Mammary epithelial cell (primary cell): Measurements from ENCODE around the gene LRP5.

Source experiments
- EZH2 ChIP-seq: IDR thresholded peaks from 2 replicates; pipeline ENCODE4 v1.6.1; 2012; ENCODE audit warnings: low read length, inconsistent platforms, borderline replicate concordance
- TF ChIP-seq, protein P1 (sequence below), 2 donors: IDR thresholded peaks in 1 of 2; conservative IDR thresholded peaks in 1 of 2; 2 replicates each; pipeline ENCODE4 v1.5.1; 2011 to 2012; ENCODE audit warnings: inconsistent platforms in 2 of 2, low read length in 2 of 2, mild to moderate bottlenecking in 2 of 2, control low read depth in 1 of 2, low read depth in 1 of 2; ENCODE audit not compliant: insufficient read depth in 1 of 2; ENCODE audit errors: extremely low read depth in 1 of 2

GRCh38 chr11:68349461-68350249, 37.3 kb downstream of the LRP5 start:
- TF ChIP-seq, protein P1, sequence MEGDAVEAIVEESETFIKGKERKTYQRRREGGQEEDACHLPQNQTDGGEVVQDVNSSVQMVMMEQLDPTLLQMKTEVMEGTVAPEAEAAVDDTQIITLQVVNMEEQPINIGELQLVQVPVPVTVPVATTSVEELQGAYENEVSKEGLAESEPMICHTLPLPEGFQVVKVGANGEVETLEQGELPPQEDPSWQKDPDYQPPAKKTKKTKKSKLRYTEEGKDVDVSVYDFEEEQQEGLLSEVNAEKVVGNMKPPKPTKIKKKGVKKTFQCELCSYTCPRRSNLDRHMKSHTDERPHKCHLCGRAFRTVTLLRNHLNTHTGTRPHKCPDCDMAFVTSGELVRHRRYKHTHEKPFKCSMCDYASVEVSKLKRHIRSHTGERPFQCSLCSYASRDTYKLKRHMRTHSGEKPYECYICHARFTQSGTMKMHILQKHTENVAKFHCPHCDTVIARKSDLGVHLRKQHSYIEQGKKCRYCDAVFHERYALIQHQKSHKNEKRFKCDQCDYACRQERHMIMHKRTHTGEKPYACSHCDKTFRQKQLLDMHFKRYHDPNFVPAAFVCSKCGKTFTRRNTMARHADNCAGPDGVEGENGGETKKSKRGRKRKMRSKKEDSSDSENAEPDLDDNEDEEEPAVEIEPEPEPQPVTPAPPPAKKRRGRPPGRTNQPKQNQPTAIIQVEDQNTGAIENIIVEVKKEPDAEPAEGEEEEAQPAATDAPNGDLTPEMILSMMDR (conservative IDR thresholded peaks at IDR 0.05 in 1 of 2, IDR thresholded peaks at IDR 0.05 in 1 of 2; ENCODE audit: extremely low read depth in 1 of 2, insufficient read depth in 1 of 2, low read depth in 1 of 2, low read length in 2 of 2): no peak
- no peak for TF ChIP-seq EZH2
